ENCODE data around the gene HAUS3.
A peak's percentile ranks its signal among the peaks of the same experiment; 100 is the strongest.

HAUS3 gene, protein sequence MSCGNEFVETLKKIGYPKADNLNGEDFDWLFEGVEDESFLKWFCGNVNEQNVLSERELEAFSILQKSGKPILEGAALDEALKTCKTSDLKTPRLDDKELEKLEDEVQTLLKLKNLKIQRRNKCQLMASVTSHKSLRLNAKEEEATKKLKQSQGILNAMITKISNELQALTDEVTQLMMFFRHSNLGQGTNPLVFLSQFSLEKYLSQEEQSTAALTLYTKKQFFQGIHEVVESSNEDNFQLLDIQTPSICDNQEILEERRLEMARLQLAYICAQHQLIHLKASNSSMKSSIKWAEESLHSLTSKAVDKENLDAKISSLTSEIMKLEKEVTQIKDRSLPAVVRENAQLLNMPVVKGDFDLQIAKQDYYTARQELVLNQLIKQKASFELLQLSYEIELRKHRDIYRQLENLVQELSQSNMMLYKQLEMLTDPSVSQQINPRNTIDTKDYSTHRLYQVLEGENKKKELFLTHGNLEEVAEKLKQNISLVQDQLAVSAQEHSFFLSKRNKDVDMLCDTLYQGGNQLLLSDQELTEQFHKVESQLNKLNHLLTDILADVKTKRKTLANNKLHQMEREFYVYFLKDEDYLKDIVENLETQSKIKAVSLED

DNA sequence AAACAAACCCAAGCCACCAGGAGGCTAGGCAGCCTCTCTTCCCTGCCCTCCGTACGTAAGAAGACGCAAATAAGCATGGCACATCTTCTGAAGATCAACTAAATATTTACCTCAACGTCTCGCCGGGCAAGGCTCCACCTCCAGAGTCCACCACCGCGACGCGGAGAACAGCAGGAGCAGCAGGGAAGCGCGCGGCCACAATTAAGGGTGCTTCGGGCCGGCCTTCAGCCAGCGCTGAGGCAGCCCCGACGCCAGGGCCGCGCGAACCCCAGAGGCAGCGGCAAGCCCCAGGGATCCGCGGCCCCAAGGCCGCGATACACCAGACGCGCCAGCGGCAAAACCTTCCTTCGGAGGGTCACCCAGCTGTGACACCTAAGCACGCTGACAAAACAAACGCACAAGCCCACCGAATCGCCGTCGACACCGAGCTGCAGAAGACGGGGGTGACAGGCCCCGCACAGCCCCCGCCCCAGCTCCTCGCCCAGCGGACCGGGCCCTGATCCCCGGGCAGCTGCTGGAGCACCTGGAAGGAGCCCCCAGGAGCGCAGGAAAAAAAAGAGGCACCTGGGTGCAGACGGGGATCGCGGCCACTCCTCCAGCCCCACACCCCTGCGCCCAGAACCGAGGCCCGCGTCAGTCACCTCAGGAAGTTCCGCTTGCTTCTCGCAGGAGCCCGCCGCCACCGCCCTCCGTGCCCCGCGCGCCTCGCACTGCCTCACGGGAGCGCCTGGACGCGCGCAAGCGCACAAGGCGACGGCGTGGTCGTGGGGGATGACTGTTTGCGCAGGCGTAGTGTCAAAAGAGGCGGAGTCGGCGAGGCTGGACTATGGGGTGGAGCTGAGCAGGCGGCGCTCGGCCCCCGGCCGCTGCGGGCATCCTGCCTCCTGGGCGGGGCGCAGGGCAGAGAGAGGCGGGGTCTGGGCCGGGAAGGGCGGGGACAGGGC lies at the start of gene HAUS3, which contains the start of gene POLN:
HAUS3 (minus strand) TSS at position 712 of the 944 bp plus-strand sequence. CDS start 1,175 bp downstream, outside the sequence.
POLN (minus strand) TSS at position 712 of the 944 bp plus-strand sequence. CDS start 12,890 bp downstream, outside the sequence.
- DNase-seq (ENCODE audit: low spot score): peak; percentile 97

DNA sequence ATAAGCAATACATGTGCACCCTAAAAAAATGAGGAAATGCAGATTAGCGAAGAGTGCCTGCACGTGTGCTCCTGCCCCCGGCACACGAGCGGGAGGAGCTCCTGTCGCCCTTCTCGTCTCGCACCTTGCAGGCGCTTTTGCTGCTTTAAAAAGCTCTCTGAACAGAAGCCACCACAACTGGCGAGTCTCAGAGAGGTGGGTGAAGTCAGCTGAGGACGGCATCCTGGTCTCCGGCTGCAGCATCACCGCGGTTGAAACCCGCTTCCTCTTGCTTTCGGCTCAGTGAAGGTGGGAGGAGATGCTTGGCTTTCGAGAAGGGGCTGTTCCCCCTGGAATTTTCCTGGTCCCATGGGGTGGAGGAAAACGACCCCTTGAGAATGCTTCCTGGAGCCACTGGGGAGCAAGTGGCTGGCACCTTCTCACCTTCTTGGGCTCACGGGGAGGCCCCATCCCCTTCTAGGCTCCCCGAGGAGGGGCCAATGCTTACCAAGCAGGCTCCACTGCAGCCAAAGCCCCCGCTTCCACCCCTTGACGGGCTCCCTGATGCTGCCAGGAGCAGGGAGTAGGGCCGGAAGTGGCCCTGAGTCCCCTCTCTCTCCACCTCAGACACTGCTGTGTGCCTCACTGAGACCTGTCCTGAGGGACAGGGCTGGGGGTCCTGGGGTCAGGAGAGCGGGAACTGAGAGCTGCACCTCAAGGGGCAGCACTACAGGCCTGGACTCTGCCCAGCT lies 49.2 kb upstream of the HAUS3 start:
- no peak for DNase-seq (ENCODE audit: low spot score)

DNA sequence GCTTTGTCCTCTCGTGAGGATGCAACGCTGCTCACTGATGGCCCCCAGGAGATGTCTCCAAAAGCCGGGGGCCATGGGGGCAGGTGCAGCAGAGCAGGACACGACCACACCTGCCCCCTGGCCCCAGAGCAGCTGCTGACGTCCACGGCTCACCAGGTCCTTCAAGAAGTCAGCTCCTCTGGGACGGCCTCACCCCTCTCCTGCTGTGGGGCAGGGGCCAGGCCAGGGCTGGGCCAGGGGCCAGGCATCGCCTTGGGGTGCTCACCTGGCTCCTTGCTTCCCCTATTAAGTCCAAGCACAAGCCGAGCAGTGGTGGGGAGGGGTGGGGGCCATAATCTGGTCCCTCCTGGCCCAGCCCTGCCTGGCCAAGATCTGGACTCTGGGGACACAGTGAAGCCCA lies 48.6 kb upstream of the HAUS3 start:
- no peak for DNase-seq (ENCODE audit: low spot score)

DNA sequence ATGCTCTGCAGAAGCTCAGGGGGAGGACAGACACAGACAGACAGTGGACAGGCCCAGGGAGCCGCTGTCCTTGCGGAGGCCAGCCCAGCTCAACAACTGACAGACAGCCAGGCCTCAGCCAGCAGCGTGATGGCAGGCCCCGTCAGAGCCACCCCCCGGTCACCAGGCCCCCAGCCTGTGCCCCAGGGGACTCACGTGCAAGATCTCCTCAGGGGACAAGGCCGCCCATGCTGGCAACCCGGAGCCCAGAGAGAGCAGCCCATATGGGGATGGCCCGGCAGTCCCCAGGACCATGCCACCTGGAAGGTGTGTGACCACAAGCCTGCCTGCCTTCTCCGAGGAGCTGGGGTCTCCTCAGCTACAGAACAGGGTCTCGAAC lies 48.0 kb upstream of the HAUS3 start:
- no peak for DNase-seq (ENCODE audit: low spot score)

DNA sequence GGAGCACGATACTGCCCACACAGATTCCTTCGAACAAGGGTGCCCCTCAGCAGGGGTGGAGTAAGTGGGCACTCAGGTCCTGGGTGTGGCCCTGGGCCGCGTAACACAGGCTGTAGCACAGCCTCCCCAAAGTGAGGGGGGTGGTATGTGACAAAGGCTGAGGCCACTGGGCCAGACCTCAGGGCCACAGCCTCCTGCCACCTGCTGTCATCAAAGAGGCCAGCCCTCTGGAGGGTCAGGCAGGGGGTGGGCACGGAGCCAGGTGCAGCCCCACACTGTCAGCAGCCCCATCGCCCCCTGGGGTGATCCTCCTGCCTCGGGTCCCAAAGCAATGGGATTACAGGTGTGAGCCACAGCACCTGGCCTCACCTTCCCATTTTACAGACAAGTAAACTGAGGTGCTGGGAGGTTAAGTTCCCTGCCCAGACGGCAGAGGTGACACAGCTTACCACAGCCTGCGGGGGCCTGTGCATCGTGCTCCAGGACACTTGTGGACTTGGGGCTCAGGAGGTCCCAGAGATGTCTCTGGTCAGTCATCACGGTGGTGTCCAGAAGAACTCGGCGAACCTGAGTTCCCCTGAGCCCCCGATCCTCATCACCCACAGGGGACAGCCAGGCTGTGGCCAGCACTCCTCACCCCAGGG lies 47.5 kb upstream of the HAUS3 start:
- no peak for DNase-seq (ENCODE audit: low spot score)

DNA sequence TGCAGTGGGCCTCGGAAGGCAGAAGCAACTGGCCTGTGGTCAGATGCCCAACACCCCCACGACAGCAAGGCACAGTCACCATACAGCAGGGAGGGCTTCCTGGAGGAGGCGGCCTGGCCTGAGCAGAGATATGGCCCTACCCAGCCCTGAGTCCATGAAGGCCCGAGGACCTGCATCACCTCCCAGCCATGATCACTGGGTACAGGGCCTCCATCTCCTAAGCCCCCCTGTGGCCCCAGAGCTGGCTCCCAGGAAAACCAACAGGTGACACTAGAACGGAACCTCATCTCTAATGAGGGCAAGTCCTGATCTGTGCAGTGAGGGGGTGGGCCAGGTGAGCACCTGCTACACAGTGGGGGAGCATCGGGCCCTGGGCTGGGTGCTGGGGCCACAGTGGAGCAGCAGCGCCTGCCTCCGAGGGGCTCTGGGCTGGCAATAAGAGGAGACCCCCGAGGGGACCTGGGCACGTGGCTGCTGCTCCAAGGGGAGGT lies 46.2 kb upstream of the HAUS3 start:
- no peak for DNase-seq (ENCODE audit: low spot score)

DNA sequence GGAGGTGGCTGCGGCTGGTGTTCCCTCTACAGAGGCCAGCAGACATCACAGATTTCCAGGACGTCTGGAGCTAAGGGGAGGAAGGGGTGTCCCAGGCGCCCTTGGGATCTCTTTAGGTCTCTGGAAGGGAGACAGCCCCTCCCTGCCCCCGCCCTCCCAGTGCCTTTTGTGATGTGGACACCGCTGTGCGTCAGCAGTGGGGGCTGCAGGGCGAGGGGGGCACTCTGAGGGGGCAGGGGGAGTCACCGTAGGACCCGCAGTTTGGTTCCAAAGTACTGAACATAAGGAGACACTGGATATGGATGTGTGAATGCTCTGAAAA lies 45.6 kb upstream of the HAUS3 start:
- no peak for DNase-seq (ENCODE audit: low spot score)

DNA sequence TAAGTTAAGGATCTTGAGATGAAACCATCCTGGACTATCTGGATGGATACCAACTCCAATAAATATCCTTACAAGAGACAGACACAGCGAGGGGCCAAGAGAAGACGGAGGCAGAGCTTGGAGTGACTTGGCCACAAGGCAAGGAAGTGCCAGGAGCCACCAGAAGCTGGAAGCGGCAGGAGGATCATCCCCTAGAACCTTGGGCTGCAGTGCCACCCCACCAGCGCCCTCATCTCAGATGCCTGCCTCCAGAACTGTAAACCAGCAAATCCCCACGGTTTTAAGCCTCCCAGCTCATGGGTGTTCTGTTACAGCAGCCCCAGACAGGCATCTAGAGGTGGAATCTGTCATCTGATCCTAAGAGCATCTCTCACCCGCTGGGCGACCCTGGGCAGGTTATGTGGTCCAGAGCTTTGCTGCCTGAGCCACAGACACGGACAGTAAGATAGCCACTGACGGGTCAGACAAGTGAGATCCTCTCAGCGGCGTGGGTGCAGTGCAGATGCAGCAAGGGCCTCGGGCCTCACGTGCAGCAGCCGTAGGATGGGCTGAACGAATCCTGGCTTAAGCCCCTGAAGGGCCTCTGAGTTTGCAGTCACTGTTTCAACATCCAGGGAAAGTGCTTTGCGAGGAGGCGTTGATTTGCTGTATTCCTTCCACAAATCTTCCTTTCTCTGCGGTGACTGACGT lies 45.1 kb upstream of the HAUS3 start:
- DNase-seq (ENCODE audit: low spot score): no peak

DNA sequence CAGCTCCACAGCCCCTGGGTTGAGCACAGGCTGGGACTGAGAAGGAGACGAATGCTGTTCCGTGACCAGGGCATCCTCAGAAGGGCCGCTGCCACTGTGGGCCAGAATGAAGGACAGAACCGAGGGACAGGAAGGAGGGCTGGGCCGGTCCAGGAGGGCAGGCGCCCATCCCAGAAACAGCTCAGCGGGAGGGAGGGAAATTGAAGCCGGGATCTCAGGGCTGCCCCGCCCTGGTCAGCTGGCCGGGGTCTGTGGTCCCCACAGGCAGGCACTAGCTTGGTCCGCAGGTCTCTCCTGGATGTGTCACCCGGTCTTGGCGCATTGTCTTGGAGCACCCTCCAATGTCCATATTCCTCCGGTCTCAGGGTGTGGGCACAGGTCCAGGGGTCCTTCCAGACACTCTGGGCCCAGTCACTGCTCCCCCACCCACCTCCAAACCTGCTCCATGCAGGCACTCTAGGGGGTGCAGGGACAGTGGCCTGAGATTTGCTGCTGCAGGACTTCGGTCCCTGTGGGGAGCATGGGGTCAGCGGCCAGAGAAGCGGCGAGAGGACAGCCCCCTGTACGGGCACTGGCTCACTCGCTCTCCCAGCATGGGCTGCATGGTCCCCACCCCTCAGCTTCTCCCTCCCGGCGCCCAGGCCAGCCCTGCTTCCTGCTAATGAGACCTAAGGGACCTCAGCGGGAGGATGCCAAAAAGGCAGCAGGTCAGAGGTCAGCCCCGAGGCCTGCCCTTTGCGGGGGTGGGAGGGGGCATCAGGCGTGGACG lies 43.9 kb upstream of the HAUS3 start:
- no peak for DNase-seq (ENCODE audit: low spot score)

DNA sequence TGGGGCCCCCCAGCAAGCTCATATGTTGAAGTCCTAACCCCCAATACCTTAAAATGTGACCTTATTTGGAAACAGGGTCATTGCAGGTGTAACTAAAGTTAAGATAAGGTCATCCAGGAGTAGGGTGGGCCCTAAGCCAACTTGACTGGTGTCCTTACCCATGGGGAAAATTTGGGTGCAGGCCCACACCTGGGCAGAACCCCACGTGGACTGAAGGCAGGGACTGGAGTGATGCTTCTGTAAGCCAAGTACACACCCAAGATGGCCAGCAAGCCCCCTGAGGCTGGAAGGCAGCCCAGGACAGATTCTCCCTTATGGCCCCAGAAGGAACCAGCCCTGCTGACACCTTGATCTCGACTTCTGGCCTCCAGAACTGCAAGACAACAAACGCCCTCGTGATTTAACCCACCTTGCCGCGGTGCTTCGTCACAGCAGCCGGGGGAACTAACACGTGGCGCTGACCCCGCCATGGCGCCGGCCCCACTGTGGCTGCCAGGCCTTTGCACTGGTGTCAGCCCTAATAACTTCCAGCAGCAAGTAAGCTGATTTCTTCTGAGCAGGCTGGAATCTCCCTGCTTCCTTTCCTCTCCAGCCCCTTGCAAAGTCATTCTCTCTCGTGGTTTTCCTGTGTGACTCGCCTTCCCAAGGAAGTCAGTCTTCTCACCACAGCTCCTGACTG lies 43.2 kb upstream of the HAUS3 start:
- DNase-seq (ENCODE audit: low spot score): no peak

DNA sequence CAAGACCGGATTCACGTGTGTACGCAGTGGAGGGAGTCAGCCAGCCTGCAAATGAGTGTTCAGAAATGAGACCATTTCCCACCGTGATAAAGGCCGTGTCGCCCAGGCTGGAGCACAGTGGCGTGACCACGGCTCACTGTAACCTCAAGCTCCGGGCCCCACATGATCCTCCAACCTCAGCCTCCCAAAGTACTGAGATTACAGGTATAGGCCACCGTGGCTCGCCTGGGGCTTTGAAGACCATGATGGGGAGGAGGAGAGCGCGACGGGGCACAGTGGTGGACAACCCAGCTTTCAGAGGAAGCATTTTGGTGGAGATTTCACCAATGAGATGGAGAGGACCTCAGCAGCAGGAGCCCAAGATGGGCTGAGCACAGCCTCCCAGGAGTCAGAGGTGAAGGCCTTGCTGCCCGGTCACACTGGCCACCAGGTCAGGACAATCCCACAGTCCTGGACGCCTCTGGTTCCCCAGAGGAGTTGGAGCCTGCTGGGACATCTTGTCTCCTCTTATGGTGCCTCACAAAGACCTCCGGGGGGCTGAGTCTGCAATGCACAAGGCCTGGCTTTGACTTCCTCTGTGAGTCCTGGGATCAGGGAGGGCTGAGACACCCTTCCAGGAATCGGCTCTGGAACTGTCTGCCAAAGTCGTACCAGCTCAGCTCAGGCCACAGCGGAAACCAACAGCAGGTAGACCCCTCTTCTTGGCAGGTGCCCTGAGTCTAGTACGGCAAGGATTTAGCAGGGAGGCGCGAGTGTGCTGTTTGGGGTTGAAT lies 42.4 kb upstream of the HAUS3 start:
- no peak for DNase-seq (ENCODE audit: low spot score)

DNA sequence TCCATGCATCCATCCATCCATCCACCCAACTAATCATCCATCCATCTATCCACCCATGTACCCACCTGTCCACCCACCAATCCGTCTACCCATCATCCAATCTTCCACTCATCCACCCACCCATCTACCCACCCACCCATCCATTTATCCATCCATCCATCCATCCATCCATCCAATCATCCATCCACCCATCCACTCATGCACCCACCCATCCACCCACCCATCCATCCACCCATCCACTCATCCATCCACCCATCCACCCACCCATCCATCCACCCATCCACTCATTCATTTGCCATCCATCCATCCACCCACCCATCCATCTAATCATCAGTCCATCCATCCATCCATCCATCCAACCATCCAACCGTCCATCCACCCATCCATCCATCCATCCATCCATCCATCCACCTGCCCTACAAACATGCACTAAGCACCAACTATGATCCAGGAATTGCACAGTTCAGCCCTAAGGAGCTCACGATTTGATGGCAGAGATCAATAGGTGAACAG lies 41.3 kb upstream of the HAUS3 start:
- DNase-seq (ENCODE audit: low spot score): no peak

DNA sequence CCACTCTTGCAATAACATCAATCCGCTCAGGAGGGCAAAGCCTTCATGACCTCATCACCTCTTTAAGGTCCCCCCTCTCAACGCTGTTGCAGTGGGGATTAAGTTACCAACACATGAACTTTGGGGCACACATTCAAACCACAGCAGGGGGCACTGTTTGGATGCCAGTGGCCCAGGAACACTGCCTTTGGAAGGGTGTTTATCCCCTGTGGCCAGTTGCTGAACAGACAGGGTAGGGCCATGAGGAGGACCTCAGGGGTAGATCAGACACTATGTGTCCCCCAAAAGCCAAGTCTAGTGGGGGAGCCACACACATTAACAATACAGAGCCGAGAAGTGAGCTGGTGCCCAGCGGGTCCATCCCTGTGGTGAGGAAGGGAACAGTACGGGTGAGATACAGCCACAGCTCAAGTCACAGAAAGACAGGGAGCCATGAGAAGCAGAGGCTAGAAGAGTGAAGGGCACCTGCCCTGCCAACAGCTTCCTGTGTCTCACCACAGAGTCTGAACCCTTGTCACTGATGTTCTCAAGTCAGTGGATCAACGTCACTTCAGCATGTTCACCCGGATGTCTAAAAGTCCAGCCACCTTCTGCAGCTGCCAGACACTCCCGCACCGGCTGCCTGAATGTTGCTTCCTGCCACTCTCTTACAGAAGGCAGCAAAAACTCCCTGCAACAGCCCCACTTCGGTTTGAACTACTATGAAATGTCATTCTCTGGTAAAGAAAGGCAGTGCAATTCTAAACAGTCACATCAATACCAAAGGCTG lies 39.8 kb upstream of the HAUS3 start:
- DNase-seq (ENCODE audit: low spot score): no peak

DNA sequence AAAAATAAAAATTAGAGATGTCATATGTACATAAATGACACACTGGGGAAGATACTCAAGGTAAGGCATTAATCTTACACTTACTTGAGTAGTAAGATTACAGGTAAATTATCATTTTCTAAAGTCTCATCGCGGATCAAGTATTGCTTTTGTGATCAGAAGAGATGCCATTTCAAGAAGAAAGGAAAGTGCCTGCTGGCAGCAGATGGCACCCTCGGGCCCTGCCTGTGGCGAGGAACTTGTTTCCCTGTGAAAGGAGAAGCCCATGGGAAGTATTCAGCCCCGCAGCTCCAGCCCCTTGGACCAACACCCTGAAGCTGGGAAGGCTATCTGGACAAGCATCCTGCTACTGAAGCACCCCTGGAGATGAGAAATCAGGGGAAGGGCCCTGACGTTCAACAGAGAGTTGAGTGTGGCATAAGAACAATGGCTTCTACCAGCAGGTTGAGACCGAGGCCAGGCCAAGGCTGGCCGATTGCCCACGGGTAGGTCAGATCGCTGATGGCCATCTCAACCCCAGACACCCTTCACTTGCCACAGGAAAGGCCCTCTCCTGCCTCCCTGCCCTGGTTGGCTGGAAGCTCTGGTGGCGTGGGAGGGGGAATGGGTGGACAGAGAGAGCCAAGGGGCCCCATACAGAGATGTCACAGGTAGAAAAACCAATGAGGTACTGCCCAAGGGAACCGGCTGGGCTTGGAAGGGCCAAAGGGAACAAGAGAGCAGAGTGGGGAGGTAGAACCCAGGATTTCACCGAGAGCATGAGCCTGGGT lies 38.8 kb upstream of the HAUS3 start:
- no peak for DNase-seq (ENCODE audit: low spot score)

DNA sequence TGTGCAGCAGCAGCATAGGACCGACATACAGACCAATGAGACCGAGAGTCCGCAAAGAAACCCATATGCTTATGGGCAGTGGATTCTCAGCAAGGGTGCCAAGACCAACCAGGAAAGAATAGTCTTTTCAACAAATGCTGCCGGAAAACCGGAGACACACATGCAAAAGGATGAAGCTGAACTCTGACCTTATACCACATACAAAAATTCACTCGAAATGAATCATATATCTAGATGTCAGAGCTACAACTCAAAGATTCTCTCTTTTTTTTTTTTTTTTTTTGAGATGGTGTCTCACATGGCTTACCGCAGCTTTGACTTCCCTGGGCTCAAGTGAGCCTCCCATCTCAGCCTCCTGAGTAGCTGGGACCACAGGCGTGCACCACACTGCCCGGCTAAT lies 36.0 kb upstream of the HAUS3 start:
- DNase-seq (ENCODE audit: low spot score): no peak

DNA sequence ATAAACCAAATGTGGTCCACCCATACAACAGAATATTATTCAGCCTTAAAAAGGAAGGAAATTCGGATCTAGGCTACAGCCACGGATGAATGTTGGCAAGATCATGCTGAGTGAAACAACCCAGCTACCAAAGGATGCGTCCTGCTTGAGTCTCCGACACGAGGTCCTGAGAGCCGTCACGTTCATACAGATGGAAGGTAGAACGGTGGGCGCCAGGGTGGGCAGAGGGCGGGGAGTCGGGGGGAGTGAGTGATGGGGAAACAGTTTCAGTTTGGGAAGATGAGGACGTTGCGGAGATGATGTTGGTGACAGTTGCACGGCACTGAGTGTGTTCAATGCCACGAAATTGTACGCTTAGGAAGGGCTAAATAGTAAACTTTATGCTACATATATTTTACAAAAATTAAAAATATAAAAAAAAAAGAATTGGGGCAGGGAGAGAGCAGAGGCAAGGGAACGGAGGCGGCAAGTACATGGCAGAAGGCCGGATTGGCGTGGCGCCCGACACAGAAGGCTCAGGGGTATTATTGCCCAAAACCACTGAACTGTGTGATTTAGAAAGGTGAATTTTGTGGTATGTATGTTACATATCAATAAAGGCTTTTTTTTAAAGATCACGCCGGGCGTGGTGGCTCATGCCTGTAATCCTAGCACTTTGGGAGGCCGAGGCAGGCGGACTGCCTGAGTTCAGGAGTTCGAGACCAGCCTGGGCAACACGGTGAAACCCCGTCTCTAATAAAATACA lies 34.8 kb upstream of the HAUS3 start:
- DNase-seq (ENCODE audit: low spot score): no peak

Data from COLO829 (cell line).